Spleen (tissue), 11 donors: ENCODE measurements around the gene TRPT1. TPM values are rescaled to one million over a fixed set of nuclear protein-coding genes. Genes with fewer than 3 reads are reported as not detected.
A peak's percentile ranks its signal among the peaks of the same experiment; 100 is the strongest.

Source experiments
- DNase-seq: peaks from one replicate; pipeline ENCODE4 v3.0.0-alpha.2; 2020
- H3K27ac ChIP-seq, 8 donors: fragments of 200-600 bp; sonication (generic) in 7 of 8; 1 replicate in 4 of 8; 2 replicates in 4 of 8; pipeline versions ENCODE4 v1.5.0 to v1.8.0; 2016 to 2021; ENCODE audit warnings: inconsistent platforms in 4 of 8, mild to moderate bottlenecking in 4 of 8, moderate library complexity in 1 of 8
- H3K27me3 ChIP-seq, 7 donors: fragments of 200-600 bp; sonication (generic) in 6 of 7; replicated peaks in 1 of 7; 1 replicate in 4 of 7; 2 replicates in 3 of 7; pipeline versions ENCODE4 v1.5.0 to v1.8.0; 2016 to 2021; ENCODE audit warnings: inconsistent platforms in 3 of 7, mild to moderate bottlenecking in 1 of 7
- H3K36me3 ChIP-seq, 6 donors: fragments of 200-600 bp; sonication (generic) in 5 of 6; 1 replicate in 4 of 6; 2 replicates in 2 of 6; pipeline versions ENCODE4 v1.5.0 to v1.8.0; 2016 to 2021; ENCODE audit warnings: inconsistent platforms in 2 of 6
- H3K4me1 ChIP-seq, 6 donors: fragments of 200-600 bp; sonication (generic) in 5 of 6; 1 replicate in 3 of 6; 2 replicates in 3 of 6; pipeline versions ENCODE4 v1.5.0 to v1.8.0; 2016 to 2021; ENCODE audit warnings: inconsistent platforms in 3 of 6
- H3K4me3 ChIP-seq, 8 donors: fragments of 200-600 bp; sonication (generic) in 7 of 8; 1 replicate in 4 of 8; 2 replicates in 4 of 8; pipeline versions ENCODE4 v1.5.0 to v1.8.0; 2016 to 2021; ENCODE audit warnings: inconsistent platforms in 4 of 8, mild to moderate bottlenecking in 4 of 8, moderate library complexity in 2 of 8
- H3K9me3 ChIP-seq, 8 donors: fragments of 200-600 bp; sonication (generic) in 7 of 8; 1 replicate in 4 of 8; 2 replicates in 4 of 8; pipeline versions ENCODE4 v1.5.0 to v1.8.0; 2016 to 2021; ENCODE audit warnings: inconsistent platforms in 4 of 8
- CTCF ChIP-seq, 11 experiments: fragments of 200-600 bp in 7 of 11; fragments of 450-650 bp in 4 of 11; sonication (generic) in 4 of 11; IDR thresholded peaks in 8 of 11; conservative IDR thresholded peaks in 3 of 11; 1 replicate in 7 of 11; 2 replicates in 4 of 11; pipeline versions ENCODE4 v1.4.0 to v1.8.0; 2016 to 2021; ENCODE audit warnings: antibody characterized with exemption in 11 of 11, inconsistent platforms in 4 of 11, mild to moderate bottlenecking in 1 of 11
- POLR2A ChIP-seq, 3 donors: fragments of 450-650 bp; IDR thresholded peaks; one replicate each; pipeline ENCODE4 v1.5.1; 2017; ENCODE audit warnings: antibody characterized with exemption in 3 of 3, mild to moderate bottlenecking in 1 of 3
- POLR2AphosphoS5 ChIP-seq, 3 donors: sonication (generic); formaldehyde crosslinking; IDR thresholded peaks; one replicate each; pipeline ENCODE4 v1.5.1; 2017; ENCODE audit warnings: antibody characterized with exemption in 3 of 3
- WGBS, 5 donors: extraction: QIAGEN DNeasy Blood & Tissue Kit in 3 of 5; methylation state at CpG; one replicate each; pipeline versions ENCODE4 v1.1.5 to v1.1.7; 2013 to 2018; 5-methylcytosine and 5-hydroxymethylcytosine counted together
- intact Hi-C: fragments of 100-400 bp; cut with DNase I; formaldehyde crosslinking; loops from one replicate; pipeline ENCODE4 v1.15.0; 2023; ENCODE audit warnings: low total_unique reads
- polyA plus RNA-seq, 3 donors: library from polyadenylated mRNA; stranded (reverse); fragments of 200-250 nt; gene quantifications; one replicate each; pipeline ENCODE4 v1.2.1, GENCODE V29; 2013
- total RNA-seq, 7 donors: library from RNA; depleted of rRNA in 3 of 7; stranded (reverse); fragments of >200 nt in 3 of 7; fragmentation: NEBNext Ultra II Directional in 4 of 7; extraction: Animal tissue kit (Norgen Biotek cat#: 25700) in 4 of 7; gene quantifications; one replicate each; pipeline versions ENCODE4 v1.1.0 to v1.2.1, GENCODE V29; 2016 to 2021
- donor health status: healthy with polysubstance abuse.
- donor health status: DM: no; HTN: no; CAD: no; lungs with moderate emphysema.
- donor health status: DM: no; HTN: no; CAD: no.
- donor health status: Bipolar disorder and iron deficiency.
- donor health status: healthy.
- donor health status: DM: no; HTN: no; CAD: no.
- donor health status: DM: yes; HTN: yes; CAD: no.

The TRPT1 gene
- total and polyA plus RNA-seq, 10 donors: 34.2 to 74.0 (median 46.4) TPM

DNA sequence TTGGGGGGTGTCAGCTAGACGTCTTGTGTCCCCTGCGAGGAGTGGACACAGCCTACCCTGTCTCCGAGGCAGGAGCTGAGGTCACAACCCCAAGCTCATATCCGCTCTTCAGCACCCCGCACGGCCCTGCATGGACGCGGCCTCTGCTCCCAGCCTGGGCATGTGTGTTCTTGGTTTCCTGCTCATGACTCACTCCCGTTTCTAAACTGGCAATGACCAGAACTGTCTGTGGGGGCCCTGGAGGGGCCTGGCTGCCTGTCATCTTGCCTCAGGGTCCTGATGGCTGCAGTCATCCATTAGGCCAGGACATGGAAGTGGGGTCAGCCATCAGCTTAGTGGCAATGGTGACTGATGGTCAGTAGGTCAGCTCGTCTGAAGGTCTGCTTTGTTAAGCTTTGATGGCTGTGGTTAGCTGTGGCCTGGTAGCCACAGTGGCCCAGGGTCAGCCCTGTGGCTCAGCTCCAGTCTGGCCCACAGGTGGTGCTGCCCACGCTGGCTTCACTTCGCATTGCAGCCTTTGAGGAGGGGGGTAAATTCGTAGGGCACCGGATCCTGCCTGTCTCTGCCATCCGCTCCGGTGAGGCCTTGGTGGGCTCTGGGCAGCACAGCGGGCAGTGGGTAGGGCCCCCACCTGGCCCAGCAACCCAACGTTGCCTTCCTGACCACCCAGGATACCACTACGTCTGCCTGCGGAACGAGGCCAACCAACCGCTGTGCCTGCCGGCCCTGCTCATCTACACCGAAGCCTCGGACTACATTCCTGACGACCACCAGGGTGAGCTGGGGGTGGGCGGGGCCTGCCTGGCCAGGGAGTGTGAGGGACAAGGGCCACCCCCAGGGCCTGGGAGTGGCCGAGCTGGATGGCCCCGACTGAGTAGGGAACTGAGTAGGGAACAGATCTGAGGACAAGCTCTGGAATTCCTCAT, 37.3 kb upstream of the TRPT1 start:
- intact Hi-C loops: no loop called here
- no peaks in the 10 kb centered on the region for H3K27me3 ChIP-seq
- peaks cover 0 to 94% (median 59%) of the 10 kb centered on the region in 6 donors for H3K36me3 ChIP-seq
- H3K9me3 ChIP-seq: no peaks in the 10 kb centered on the region
- DNase-seq: peak; percentile 72
- 87 to 90% (median 88%) methylated on average over 26 to 29 of the region's 29 CpGs for WGBS, 5 donors
- H3K4me3 ChIP-seq: no peak overlapping the region
- TF ChIP-seq POLR2AphosphoS5 (IDR thresholded peaks at IDR 0.05): peak in 1 of 3 donors; percentile 14
- no peak for TF ChIP-seq CTCF (IDR thresholded peaks at IDR 0.05 in 8 of 11, conservative IDR thresholded peaks at IDR 0.05 in 3 of 11)
- H3K27ac ChIP-seq: no peak overlapping the region
- H3K4me1 ChIP-seq: peaks cover 14 to 23% (median 19%) of the 10 kb centered on the region in 6 donors

DNA sequence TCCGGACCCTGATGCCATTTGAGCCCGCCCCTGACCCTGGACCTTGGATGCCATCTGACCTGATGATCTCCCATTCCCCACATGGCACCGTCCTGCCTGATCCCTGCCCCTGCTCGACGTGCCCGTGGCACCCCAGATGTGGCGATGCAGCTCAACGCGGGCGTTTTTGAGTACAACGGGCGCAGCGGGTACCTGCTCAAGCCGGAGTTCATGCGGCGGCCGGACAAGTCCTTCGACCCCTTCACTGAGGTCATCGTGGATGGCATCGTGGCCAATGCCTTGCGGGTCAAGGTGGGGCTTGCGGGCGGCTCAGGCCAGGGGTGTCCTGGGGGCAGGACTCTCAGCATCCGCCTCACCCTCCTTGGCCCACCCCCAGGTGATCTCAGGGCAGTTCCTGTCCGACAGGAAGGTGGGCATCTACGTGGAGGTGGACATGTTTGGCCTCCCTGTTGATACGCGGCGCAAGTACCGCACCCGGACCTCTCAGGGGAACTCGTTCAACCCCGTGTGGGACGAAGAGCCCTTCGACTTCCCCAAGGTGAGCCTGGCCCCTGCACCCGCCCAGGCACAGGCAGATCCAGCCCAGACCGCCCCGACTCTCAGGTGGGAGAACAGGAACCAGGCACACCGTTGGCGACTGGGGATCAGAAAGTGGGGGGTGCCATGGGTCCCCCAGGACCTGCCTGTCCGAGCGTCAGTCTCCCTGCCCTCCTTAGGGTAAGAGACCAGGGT, 36.5 kb upstream of the TRPT1 start:
- intact Hi-C loops: no loop called here
- Histone ChIP-seq H3K27ac (no peak overlapping the region), H3K4me1 (peaks cover 6 to 15% (median 10%) of the 10 kb centered on the region in 6 donors), H3K27me3 (no peaks in the 10 kb centered on the region), H3K9me3 (no peaks in the 10 kb centered on the region), H3K36me3 (peaks cover 0 to 100% (median 61%) of the 10 kb centered on the region in 6 donors), H3K4me3 (no peak overlapping the region)
- DNase-seq: peak; percentile 76
- no peak for TF ChIP-seq CTCF (IDR thresholded peaks at IDR 0.05 in 8 of 11, conservative IDR thresholded peaks at IDR 0.05 in 3 of 11)
- no peak for TF ChIP-seq POLR2AphosphoS5 (IDR thresholded peaks at IDR 0.05)
- no peak for TF ChIP-seq POLR2A (IDR thresholded peaks at IDR 0.05)
- WGBS, 5 donors: 93 to 97% (median 95%) methylated on average over 34 to 42 of the region's 42 CpGs

GRCh38 chr11:64261556-64262080, 35.6 kb upstream of the TRPT1 start:
- Histone ChIP-seq H3K27me3 (no peaks in the 10 kb centered on the region), H3K9me3 (no peaks in the 10 kb centered on the region), H3K27ac (no peak overlapping the region), H3K36me3 (peaks cover 0 to 100% (median 64%) of the 10 kb centered on the region in 6 donors), H3K4me1 (peaks cover 0 to 6% (median 2%) of the 10 kb centered on the region in 6 donors), H3K4me3 (no peak overlapping the region)
- WGBS, 5 donors: 89 to 96% (median 94%) methylated on average over 14 to 18 of the region's 18 CpGs
- intact Hi-C loops: no loop called here
- TF ChIP-seq CTCF (IDR thresholded peaks at IDR 0.05 in 8 of 11, conservative IDR thresholded peaks at IDR 0.05 in 3 of 11) (no peak), POLR2AphosphoS5 (IDR thresholded peaks at IDR 0.05) (no peak), POLR2A (IDR thresholded peaks at IDR 0.05) (no peak)
- no peak for DNase-seq
